ENCODE measurements around the gene SENP5.

- peak; percentile 70 for TF ChIP-seq CTCF (IDR thresholded peaks at IDR 0.05; ENCODE audit: poor library complexity)
- TF ChIP-seq EZH2 (IDR thresholded peaks at IDR 0.05; ENCODE audit: borderline replicate concordance): no peak
- TF ChIP-seq EZH2phosphoT487 (IDR thresholded peaks at IDR 0.05; ENCODE audit: low read depth, severe bottlenecking, unreplicated experiment): no peak
These were observed 74.7 kb downstream of the SENP5 start, which contains the start of gene NCBP2 for GRCh38 chr3:196942226-196942914.
